ENCODE data around the gene ADAM19.

The ADAM19 gene

GRCh38 chr5:157596487-157596886, 20.9 kb upstream of the ADAM19 start:
- DNase-seq = no peak

- DNase-seq = no peak
Measured at GRCh38 chr5:157594675-157595459, 19.3 kb upstream of the ADAM19 start.

- DNase-seq = no peak
Measured at GRCh38 chr5:157594257-157594656, 18.7 kb upstream of the ADAM19 start.

- DNase-seq = no peak
Measured at GRCh38 chr5:157593052-157593757, 17.6 kb upstream of the ADAM19 start.

- no peak for DNase-seq
Measured at GRCh38 chr5:157592594-157592993, 17.0 kb upstream of the ADAM19 start.

- no peak for DNase-seq
Measured at GRCh38 chr5:157590478-157590877, 14.9 kb upstream of the ADAM19 start.

- DNase-seq = no peak
Measured at GRCh38 chr5:157584628-157585027, 9.1 kb upstream of the ADAM19 start.

GRCh38 chr5:157582731-157583620, 7.4 kb upstream of the ADAM19 start:
- no peak for DNase-seq

- no peak for DNase-seq
Measured at GRCh38 chr5:157581901-157582300, 6.3 kb upstream of the ADAM19 start.

GRCh38 chr5:157578079-157578780, 2.7 kb upstream of the ADAM19 start:
- no peak for DNase-seq

GRCh38 chr5:157576678-157577077, 1.1 kb upstream of the ADAM19 start:
- DNase-seq = no peak

- peak; percentile 24 for DNase-seq
Measured at GRCh38 chr5:157574456-157575380, 857 bp downstream of the ADAM19 start.

GRCh38 chr5:157571357-157571827, 4.2 kb downstream of the ADAM19 start:
- DNase-seq = no peak

- no peak for DNase-seq
Measured at GRCh38 chr5:157570531-157571200, 4.9 kb downstream of the ADAM19 start.

GRCh38 chr5:157568720-157569119, 6.9 kb downstream of the ADAM19 start:
- no peak for DNase-seq

GRCh38 chr5:157568222-157568621, 7.4 kb downstream of the ADAM19 start:
- DNase-seq = no peak

GRCh38 chr5:157566902-157567489, 8.6 kb downstream of the ADAM19 start:
- DNase-seq = no peak

GRCh38 chr5:157563929-157564716, 11.5 kb downstream of the ADAM19 start:
- DNase-seq = no peak

GRCh38 chr5:157563373-157563928, 12.1 kb downstream of the ADAM19 start:
- no peak for DNase-seq

Data from NCI-H748 treated with DMSO at 0.1 percent for 48 hours (cell line).